Activated B cell treated with CpG ODN at 0.5 μM for 24 hours (primary cell): ENCODE results near the gene AFG1L. TPM values are rescaled to one million over a fixed set of nuclear protein-coding genes. Genes with fewer than 3 reads are reported as not detected.
A peak's percentile ranks its signal among the peaks of the same experiment; 100 is the strongest.
"Not testable (repeated sequence)": the region's sequence is repeated elsewhere in the genome, so short reads cannot be mapped to it uniquely, and the experiment has no call there.

ENCODE experiments used
- ATAC-seq: fragments of 200-7000 bp; cut with Tn5 transposase; one replicate; pipeline ENCODE4 v1.10.0; 2021; ENCODE audit warnings: low read depth, mild to moderate bottlenecking, moderate library complexity
- CTCF ChIA-PET: fragments of 350-600 bp; sonication (Branson Sonifier 250); formaldehyde crosslinking; loops from one replicate; lab custom pipeline; 2021; ENCODE audit warnings: antibody characterized with exemption; lab: Charles Lee
- POLR2A ChIA-PET: fragments of 350-600 bp; sonication (Branson Sonifier 250); formaldehyde crosslinking; loops from one replicate; lab custom pipeline; 2021; ENCODE audit warnings: antibody characterized with exemption; lab: Charles Lee
- DNase-seq: peaks from one replicate; pipeline ENCODE4 v3.0.0; 2022
- H3K27ac Mint-ChIP-seq: one replicate; pipeline ENCODE4 v1.8.0; 2020; ENCODE audit warnings: mixed read lengths
- H3K27me3 Mint-ChIP-seq: one replicate; pipeline ENCODE4 v1.8.0; 2021; ENCODE audit warnings: mixed read lengths
- H3K36me3 Mint-ChIP-seq: one replicate; pipeline ENCODE4 v1.8.0; 2021; ENCODE audit warnings: low read depth, mixed read lengths
- H3K4me1 Mint-ChIP-seq: one replicate; pipeline ENCODE4 v1.8.0; 2021; ENCODE audit warnings: mixed read lengths
- H3K4me3 Mint-ChIP-seq: one replicate; pipeline ENCODE4 v1.8.0; 2020; ENCODE audit warnings: mild to moderate bottlenecking, mixed read lengths
- H3K9me3 Mint-ChIP-seq: one replicate; pipeline ENCODE4 v1.8.0; 2020; ENCODE audit warnings: mixed read lengths
- intact Hi-C: fragments of 100-400 bp; cut with micrococcal nuclease; formaldehyde crosslinking; loops from one replicate; pipeline ENCODE4 v1.15.1; 2024
- total RNA-seq: library from RNA; stranded (reverse); gene quantifications from 2 replicates; pipeline ENCODE4 v1.2.3, GENCODE V29; 2022
- TF ChIP-seq, protein P1 (sequence below): fragments of 200-600 bp; IDR thresholded peaks from one replicate; pipeline ENCODE4 v1.8.0; 2022; ENCODE audit warnings: antibody characterized with exemption, mild to moderate bottlenecking

Gene AFG1L
- total RNA-seq, 1 donor from 2014 or later, result 10.3 TPM

DNA sequence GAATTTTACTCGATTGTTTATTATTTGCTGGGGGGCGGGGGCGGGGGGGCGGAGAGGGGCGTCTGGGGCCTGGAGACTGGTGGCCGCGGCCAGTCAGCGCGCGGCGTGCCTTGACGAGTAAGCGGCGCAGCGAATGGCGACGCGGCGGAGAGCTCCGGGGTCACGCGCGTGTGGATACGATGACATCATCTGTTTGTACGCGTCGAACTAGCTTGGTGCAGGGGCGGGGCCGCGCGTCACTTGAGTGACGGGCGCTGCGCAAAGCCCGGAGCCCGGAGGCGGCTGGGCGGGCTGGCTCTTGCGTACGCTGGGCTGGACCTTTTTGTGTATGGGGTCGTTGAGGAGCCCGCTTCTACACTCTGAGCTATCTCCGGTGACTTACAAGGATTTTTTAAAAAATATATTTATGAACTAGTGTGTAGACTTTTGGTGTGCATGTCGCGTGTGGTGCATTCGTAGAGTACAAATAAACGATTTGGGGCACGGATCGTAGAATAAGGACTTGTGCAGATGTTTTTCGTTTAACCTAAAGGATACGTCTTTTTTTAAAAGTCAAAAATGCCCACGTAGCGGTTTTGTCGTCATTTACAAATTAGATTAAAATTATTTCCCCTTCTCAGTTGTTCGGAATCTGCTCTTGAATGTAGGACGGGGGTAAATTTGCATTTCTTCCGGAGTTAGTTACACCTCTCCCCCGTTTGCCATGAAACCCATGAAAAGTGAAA is 263.7 kb downstream of the AFG1L start:
- Mint-ChIP-seq H3K27me3 (peaks cover 8% of the 10 kb centered on the region), H3K9me3 (no peaks in the 10 kb centered on the region), H3K4me1 (peaks cover 24% of the 10 kb centered on the region), H3K36me3 (peaks cover 5% of the 10 kb centered on the region), H3K4me3 (peak overlapping the region; percentile 95), H3K27ac (peak overlapping the region; percentile 97)
- peak; percentile 93 for DNase-seq
- ATAC-seq, result peak; percentile 65
- POLR2A ChIA-PET, result interaction anchor here (0.5 to 2.5 kb wide), 25 partner anchors 9 to 1099 kb away, joined by 3 to 30 read pairs (median 4); partner anchors contain the start of genes ARMC2, CD164, CEP57L1 and MICAL1
- CTCF ChIA-PET, result interaction anchor here (0.6 to 3.0 kb wide), 3 partner anchors 17 to 515 kb away, joined by 3 to 10 read pairs (median 4); no protein-coding TSS in a partner anchor
- intact Hi-C loops, result loop anchor here (1.0 to 10.0 kb wide), 12 partner anchors 239 to 1134 kb away; partner anchors contain the start of genes AK9, ARMC2, CD164 and CEP57L1
- TF ChIP-seq, protein P1, sequence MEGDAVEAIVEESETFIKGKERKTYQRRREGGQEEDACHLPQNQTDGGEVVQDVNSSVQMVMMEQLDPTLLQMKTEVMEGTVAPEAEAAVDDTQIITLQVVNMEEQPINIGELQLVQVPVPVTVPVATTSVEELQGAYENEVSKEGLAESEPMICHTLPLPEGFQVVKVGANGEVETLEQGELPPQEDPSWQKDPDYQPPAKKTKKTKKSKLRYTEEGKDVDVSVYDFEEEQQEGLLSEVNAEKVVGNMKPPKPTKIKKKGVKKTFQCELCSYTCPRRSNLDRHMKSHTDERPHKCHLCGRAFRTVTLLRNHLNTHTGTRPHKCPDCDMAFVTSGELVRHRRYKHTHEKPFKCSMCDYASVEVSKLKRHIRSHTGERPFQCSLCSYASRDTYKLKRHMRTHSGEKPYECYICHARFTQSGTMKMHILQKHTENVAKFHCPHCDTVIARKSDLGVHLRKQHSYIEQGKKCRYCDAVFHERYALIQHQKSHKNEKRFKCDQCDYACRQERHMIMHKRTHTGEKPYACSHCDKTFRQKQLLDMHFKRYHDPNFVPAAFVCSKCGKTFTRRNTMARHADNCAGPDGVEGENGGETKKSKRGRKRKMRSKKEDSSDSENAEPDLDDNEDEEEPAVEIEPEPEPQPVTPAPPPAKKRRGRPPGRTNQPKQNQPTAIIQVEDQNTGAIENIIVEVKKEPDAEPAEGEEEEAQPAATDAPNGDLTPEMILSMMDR, result no peak

DNA sequence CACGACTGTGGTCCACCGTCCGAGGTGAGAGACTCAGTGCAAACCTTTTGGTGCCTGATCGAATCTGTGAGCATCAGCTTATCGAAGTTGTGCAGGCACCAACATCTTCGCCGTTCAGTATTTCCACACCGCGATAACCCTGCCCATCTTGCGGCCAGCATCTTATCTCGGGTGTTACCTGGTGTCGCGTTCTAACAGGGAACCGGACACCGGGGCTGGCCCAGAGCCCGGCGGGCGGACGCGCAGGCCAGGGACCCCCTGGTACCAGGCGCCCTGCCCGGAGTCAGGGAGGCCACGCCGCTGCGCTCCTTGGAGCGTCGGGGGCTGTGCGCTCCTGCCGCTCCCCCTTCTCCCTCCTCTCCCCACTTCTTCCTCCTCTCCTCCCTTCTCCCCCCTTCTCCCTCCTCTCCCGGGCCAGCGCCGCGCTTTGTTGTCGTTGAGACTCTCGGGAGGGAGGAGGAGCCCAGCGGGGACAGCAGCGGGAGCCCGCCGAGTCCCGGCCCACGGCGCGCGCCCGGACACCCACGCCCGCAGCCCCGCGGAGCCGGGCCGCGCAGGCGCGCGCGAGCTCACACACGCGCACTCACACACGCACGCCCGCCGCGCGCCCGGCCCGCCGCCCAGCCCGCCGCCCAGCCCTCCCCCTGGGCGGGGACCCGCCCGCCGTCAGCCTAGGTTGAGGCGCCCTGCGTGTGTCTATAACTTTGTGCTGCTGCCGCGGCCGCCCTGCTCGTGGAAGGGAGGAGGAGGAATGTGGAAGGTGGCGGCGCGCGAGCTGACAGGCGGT is 264.4 kb downstream of the AFG1L start:
- peak overlapping the region; percentile 97 for H3K27ac Mint-ChIP-seq
- peaks cover 4% of the 10 kb centered on the region for H3K27me3 Mint-ChIP-seq
- ChIA-PET POLR2A (interaction anchor here (0.6 to 2.5 kb wide), 14 partner anchors 13 to 823 kb away, joined by 3 to 30 read pairs (median 4); partner anchors contain the start of genes ARMC2, CD164, CEP57L1 and SEC63), CTCF (interaction anchor here (0.7 to 1.5 kb wide), 2 partner anchors 514 to 516 kb away, joined by 3 to 4 read pairs; no protein-coding TSS in a partner anchor)
- H3K4me1 Mint-ChIP-seq, result peaks cover 30% of the 10 kb centered on the region
- peak; percentile 55 for ATAC-seq
- DNase-seq, result peak; percentile 78
- peak overlapping the region; percentile 95 for H3K4me3 Mint-ChIP-seq
- peaks cover 5% of the 10 kb centered on the region for H3K36me3 Mint-ChIP-seq
- H3K9me3 Mint-ChIP-seq, result no peaks in the 10 kb centered on the region
- TF ChIP-seq, protein P1, result no peak
- intact Hi-C loops, result loop anchor here (1.0 to 10.0 kb wide), 10 partner anchors 238 to 1133 kb away; partner anchors contain the start of genes AK9, ARMC2, CD164 and FIG4

DNA sequence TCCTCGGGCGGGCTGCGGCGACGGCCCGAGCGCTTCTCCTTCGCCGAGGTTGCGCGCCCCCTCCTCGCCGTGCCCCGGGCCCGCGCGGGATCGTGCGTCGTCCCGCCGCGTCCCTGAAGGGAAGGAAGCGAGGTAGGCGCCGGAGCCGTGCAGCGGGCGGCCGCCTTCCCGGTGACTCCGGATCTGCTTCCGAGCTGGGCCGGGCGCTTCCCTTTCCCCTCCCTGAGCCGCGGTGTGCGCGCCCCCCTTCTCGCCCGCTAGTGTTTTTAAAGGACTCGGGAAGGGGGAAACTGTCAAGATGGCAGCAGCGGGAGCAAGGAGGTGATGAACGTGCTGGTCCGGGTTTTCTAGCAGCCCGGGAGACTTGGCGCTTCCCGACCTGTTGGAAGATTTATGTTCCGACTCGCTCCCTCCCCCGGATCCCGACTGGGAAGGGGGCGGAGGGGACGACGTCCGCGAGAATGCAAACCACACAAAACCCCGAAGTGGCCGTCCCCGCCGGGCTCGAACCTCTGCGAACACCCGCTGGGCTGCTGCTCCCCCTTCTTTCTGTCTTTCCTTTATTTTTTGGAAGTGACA is 265.1 kb downstream of the AFG1L start:
- DNase-seq (no peak), ATAC-seq (peak; percentile 0)
- peak overlapping the region; percentile 86 for H3K4me3 Mint-ChIP-seq
- H3K36me3 Mint-ChIP-seq, result peaks cover 5% of the 10 kb centered on the region
- TF ChIP-seq, protein P1, result no peak
- no peaks in the 10 kb centered on the region for H3K9me3 Mint-ChIP-seq
- H3K27ac Mint-ChIP-seq, result peak overlapping the region; percentile 75
- CTCF ChIA-PET, result interaction anchor here (1.5 kb wide), 1 partner anchor 515 kb away, joined by 4 read pairs; no protein-coding TSS in a partner anchor
- peaks cover 37% of the 10 kb centered on the region for H3K4me1 Mint-ChIP-seq
- POLR2A ChIA-PET, result interaction anchor here (0.6 to 1.9 kb wide), 5 partner anchors 32 to 344 kb away, joined by 3 to 9 read pairs (median 4); no protein-coding TSS in a partner anchor
- H3K27me3 Mint-ChIP-seq, result peaks cover 4% of the 10 kb centered on the region
- intact Hi-C loops, result loop anchor here (1.0 to 10.0 kb wide), 10 partner anchors 237 to 1132 kb away; partner anchors contain the start of genes AK9, ARMC2, CD164 and FIG4

DNA sequence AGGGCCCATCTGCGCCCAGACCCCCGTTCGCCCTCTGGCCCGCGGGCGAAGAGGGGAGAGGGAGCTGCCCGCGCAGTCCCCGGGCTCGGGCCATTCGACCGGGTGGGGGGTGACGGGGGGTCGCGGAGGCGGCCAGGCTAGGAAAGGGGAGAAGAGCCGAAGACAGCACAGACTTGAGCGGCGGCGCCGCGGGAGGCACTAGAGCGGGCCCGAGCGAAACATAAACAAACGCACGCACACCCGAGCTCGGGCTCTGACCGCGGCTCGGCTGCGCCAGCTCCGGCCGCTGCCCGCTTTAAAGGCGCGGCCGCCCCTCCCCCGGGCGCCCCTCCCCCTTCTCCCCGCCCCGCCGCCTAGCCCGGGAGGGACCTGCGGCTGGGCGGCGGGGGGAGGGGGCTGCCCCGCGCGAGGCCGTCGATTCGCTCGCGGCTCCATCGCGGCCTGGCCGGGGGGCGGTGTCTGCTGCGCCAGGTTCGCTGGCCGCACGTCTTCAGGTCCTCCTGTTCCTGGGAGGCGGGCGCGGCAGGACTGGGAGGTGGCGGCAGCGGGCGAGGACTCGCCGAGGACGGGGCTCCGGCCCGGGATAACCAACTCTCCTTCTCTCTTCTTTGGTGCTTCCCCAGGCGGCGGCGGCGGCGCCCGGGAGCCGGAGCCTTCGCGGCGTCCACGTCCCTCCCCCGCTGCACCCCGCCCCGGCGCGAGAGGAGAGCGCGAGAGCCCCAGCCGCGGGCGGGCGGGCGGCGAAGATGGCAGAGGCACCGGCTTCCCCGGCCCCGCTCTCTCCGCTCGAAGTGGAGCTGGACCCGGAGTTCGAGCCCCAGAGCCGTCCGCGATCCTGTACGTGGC is 265.8 kb downstream of the AFG1L start, which contains the start of gene FOXO3:
FOXO3 (plus strand) TSS at position 455 of the 846 bp plus-strand sequence; CDS start at position 747, 292 bp downstream.
- POLR2A ChIA-PET, result interaction anchor here (0.6 to 1.9 kb wide), 4 partner anchors 31 to 265 kb away, joined by 3 to 9 read pairs (median 4); no protein-coding TSS in a partner anchor
- intact Hi-C loops, result no loop called here
- DNase-seq (peak; percentile 60), ATAC-seq (no peak)
- TF ChIP-seq, protein P1, result no peak
- Mint-ChIP-seq H3K27ac (peak within 1 kb of the TSS; percentile 75), H3K9me3 (no peaks in the 10 kb centered on the region), H3K4me1 (peaks cover 44% of the 10 kb centered on the region), H3K4me3 (peak within 1 kb of the TSS; percentile 86), H3K27me3 (no peaks in the 10 kb centered on the region), H3K36me3 (peaks cover 5% of the 10 kb centered on the region)
- CTCF ChIA-PET, result interaction anchor here (1.5 to 1.8 kb wide), 2 partner anchors 513 to 514 kb away, joined by 4 to 6 read pairs; no protein-coding TSS in a partner anchor

DNA sequence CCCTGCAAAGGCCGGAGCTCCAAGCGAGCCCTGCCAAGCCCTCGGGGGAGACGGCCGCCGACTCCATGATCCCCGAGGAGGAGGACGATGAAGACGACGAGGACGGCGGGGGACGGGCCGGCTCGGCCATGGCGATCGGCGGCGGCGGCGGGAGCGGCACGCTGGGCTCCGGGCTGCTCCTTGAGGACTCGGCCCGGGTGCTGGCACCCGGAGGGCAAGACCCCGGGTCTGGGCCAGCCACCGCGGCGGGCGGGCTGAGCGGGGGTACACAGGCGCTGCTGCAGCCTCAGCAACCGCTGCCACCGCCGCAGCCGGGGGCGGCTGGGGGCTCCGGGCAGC is 266.4 kb downstream of the AFG1L start:
- ATAC-seq, H3K4me3 Mint-ChIP-seq, H3K36me3 Mint-ChIP-seq, H3K27ac Mint-ChIP-seq, intact Hi-C loops, H3K27me3 Mint-ChIP-seq, H3K9me3 Mint-ChIP-seq: not testable (repeated sequence)
- CTCF ChIA-PET, result interaction anchor here (1.8 kb wide), 1 partner anchor 512 kb away, joined by 6 read pairs; no protein-coding TSS in a partner anchor
- peak; percentile 25 for DNase-seq
- POLR2A ChIA-PET, result interaction anchor here (1.1 kb wide), 1 partner anchor 533 kb away, joined by 3 read pairs; the partner anchor contains the start of gene SESN1
- H3K4me1 Mint-ChIP-seq, result peaks cover 50% of the 10 kb centered on the region
